Body of pancreas (tissue), 2 donors: Measurements from ENCODE around the gene PIBF1. TPM values are rescaled to one million over a fixed set of nuclear protein-coding genes. Genes with fewer than 3 reads are reported as not detected.

Experiments
- small RNA-seq: library from RNA; depleted of rRNA; stranded (forward); fragments of <200 nt; gene quantifications from one replicate; pipeline ENCODE3, GENCODE V24; 2016
- total RNA-seq, 2 donors: library from RNA; depleted of rRNA; stranded (reverse); fragments of >200 nt; gene quantifications; one replicate each; pipeline ENCODE4 v1.1.0, GENCODE V29; 2016

Gene PIBF1
- total RNA-seq, 2 donors from 2014 or later: 7.6 to 25.9 TPM

Small RNAs within 50 kb of the gene (small RNA-seq; reads per million reads assigned to genes)
- gene RNU6-79P: not detected

Other genes with a start within 250 kb of the PIBF1 start
- 1 to 10 TPM; 2.3 to 4.9 TPM for gene MZT1, start 54.5 kb upstream of the PIBF1 start, total RNA-seq
- gene BORA, start 54.2 kb upstream of the PIBF1 start, total RNA-seq: 1 to 10 TPM in 1 of 2 donors, under 1 TPM in 1; 0.99 to 1.6 TPM
- gene DIS3, start 233 bp upstream of the PIBF1 start, total RNA-seq: 10 to 100 TPM in 1 of 2 donors, 1 to 10 TPM in 1; 7.9 to 10.1 TPM